HG02588 (cell line): ENCODE measurements around the gene RNF151.
"Not testable (repeated sequence)": the region's sequence is repeated elsewhere in the genome, so short reads cannot be mapped to it uniquely, and the experiment has no call there.

Source experiments
- ATAC-seq: cut with Tn5 transposase; IDR thresholded peaks from one replicate; pipeline ENCODE4 v1.9.1; 2021; ENCODE audit warnings: mild to moderate bottlenecking, moderate library complexity; ENCODE audit not compliant: unreplicated experiment

RNF151 gene

DNA sequence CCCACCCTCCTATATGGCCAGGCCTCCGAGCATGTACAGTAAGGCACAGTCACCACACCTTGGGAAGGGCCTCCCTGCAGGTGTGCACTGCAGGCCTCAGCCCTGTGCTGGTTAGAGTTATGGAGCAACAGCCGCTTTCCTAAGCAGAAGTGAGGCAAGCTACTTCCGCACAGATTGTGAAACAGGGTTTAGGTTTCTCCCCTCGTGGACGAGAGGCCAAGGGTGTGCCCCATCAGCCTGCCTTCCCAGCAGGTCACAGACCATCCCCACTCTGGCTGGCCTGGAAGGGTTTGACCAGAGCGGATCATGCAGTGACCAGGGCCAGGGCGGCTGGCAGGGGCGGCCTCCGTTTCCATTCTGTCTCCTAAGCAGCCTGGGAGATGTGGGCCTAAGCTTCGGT is 28.3 kb upstream of the RNF151 start:
- ATAC-seq, result no peak

DNA sequence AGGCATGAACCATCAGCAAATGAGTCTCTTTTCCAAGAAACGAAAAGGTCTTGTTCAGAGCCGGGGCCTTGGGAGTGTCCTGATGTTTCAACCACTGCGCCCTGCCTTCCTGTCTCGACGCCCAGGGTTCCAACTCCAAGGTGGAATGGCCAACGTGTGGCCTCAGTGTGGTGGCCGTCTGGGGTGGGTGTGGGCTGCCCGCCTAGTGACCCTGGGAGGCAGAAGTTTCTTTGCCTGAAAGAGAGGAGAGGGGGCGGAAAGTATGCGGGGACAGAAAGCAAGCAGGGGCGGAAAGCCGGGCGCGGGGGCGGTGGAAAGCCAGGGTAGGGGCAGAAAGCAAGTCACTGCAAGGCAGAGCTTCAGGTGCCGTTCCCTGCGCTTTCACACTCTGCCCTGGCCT is 27.7 kb upstream of the RNF151 start:
- ATAC-seq, result no peak

DNA sequence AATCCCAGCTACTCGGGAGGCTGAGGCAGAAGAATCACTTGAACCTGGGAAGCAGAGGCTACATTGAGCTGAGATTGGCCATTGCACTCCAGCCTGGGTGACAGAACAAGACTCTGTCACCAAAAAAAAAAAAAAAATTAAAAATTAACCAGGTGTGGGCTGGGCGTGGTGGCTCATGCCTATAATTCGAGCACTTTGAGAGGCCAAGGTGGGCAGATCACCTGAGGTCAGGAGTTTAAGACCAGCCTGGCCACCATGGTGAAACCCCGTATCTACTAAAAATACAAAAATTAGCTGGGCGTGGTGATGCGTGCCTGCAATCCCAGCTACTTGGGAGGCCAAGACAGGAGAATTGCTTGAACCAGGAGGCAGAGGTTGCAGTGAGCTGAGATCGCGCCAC is 26.8 kb upstream of the RNF151 start:
- ATAC-seq, result not testable (repeated sequence)

DNA sequence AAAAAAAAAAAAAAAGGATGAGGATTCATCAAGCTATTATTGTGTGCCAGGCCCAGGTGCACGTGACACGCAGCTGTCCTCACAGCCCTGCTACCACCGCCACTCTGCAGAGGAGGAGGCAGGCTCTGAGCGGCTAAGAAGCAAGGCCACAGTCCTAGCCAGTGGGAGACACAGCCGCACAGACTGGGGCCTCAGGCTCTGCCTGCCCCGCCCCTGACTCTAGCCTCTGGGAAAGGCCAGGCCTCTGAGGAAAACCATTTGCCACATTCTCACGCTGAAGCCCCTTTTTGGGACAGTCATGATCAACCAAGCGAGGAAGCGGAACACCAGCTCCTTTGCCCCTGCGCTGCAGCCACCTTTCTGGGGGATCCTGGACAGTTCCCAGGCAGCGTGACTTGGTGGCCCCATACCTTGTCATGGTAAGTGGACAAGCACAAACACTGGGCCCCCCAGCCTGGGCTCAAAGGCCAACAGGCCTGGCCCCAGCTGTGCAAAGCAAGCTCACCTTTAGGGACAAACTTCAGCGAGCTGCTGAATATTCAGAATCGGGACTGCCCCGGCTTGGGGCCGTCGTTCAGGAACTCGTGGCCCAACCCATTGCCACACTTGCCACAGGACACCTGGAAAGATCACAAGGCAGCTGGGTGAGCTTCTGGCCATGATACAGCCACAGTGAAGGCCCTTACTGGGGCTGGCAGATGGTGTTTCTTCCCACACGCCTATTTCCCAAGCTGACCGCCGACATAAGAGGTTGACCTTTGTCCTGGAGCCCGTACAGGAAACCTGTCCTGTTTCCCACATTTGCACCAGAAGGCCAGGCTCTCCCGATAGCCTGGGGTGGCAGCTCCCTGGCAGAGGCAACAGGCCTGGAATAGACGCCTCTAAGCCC is 26.1 kb upstream of the RNF151 start:
- ATAC-seq, result no peak

DNA sequence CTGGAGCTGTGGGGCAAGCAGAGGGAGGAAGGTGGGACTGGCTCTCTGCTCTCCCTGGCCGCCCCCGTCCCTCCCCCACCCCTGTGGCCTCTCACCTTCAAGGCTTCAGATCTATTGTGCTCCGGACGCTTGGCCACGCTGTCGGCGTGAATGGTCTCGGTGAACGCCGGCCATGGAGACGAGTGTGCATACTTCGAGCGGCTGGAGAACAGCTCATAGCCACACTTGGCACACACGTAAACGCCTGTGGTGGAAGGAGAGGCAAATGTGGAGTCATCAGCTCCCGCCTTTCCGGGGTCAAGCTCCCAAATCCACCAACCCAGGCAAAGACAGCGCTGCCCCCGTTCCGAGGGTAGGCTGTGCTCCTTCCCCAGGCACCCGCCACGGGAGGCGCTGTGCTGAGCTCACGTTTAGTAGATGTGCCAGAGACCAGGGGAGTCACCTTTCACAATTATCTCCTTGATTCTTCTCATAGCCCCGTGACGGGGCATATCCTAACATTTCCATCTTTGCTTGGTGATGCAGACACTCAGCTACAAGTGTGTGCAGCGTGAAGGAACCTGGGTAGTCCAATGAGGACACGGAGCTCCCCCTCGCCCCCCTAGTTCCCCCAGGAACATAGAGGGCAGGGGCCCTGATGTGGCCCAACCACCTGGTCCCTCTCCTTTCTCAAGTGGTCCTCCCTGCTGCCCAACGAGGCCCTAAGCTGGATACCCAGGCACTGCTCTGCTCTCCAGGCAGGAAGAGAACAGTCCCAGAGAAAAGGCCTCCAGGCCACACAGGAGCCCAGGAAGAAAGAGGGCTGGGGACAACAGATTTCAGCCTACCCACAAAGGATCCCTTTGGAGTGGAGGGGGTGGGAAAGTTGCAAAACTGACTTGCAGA is 25.3 kb upstream of the RNF151 start:
- no peak for ATAC-seq

DNA sequence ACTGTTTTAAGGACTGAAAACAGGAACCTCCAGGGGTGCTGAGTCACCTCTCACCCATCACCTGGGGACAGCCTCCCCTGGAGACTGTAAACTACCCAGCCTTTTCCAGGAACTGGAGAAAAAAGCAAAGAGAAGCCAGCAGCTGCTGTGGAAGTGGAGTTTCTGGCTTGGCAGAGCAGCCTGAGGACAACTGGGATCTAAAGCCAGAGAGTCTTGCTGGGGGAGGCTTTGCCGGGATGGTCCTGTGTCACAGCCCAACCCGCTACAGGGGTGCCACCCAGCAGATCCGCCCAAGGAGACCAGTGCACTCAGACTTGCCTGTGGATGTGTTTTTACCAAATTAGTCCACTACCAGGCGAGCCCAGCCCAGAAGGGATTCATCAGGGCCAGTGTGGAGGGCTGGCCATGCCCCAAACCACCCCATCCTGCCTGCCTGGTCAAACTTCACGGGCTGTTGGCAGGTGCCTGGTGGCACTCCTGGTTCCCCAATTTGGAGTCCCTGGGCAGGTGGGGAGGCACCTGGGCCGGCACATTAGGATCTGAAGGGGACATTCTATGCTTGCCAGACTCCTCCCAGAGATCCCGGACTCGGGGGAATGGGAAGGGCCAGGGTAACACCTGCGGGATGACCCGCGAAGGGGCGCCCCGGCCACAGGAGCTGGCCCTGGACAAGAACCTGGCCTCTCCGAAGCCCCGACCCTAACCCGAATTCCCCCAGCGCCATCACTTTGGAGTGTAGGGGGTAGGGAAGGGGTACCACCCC is 24.4 kb upstream of the RNF151 start:
- no peak for ATAC-seq

DNA sequence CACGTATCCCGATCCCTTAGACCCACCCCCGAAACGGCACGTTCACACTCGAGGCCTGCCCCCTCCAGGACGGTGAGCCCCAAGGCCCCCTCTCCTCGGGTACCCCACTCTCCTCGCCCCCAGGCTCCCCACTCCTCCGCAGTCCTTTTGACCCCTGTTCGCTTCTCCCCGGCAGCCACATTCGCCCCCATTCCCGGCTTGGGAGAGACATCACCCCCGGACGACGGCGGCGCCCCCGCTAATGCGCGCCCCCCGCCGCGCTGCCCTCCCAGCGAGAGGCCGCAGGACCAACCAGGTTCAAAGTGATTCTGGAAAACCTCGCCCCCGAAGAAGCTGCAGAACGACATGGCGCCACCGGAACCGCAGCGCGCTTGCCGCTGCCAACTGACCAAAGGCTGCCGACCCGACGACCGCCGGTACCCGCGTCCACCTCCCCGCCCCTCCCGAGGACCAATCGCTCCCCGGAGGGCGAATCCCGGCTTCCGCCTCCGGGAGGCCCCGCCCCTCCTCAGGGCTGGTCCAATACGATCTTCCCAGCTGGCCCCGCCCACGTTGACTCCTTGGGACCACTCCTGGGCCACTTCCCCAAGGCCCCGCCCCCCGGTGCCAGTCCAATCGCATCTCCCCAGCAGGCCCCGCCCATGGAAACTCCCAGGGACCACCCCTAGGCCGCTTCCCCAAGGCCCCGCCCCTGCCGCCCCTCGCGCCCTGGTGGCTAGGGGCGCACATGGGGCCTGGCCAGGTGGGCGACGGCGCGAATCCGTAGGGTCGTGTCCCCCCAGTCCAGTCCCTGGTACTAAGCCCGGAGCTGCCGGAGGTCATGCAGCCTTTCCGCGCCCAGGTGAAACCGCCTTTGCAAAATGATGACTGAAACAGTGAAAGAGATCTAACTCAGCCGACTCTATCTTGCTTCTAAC is 23.6 kb upstream of the RNF151 start, which contains the start of gene MSRB1:
MSRB1 (minus strand) TSS at position 390 of the 917 bp plus-strand sequence; CDS start at position 347, 43 bp downstream.
- ATAC-seq, result peak; percentile 92

DNA sequence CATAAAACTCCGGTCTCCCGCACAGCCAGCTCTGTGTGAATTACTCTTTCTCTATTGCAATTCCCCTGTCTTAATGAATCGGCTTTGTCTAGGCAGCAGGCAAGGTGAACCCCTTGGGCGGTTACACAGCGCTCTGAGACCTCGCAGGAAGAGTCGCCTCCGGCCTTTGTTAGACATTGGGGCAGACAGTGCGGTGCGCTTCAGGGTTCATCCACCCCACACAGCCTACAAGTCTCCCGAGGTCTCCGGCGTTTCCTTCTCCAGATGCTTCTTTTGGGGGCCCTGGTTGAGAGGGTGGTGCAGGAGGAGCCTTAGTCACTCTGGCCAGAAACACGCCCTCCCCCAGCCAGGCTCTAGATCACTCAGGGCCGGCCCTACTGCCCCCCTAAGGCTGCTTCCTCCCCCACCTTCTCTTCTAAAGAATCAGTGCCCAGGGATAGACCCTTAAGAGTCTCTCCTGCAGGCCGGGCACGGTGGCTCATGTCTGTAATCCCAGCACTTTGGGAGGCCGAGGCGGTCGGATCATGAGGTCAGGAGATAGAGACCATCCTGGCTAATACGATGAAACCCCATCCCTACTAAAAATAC is 21.9 kb upstream of the RNF151 start:
- no peak for ATAC-seq

DNA sequence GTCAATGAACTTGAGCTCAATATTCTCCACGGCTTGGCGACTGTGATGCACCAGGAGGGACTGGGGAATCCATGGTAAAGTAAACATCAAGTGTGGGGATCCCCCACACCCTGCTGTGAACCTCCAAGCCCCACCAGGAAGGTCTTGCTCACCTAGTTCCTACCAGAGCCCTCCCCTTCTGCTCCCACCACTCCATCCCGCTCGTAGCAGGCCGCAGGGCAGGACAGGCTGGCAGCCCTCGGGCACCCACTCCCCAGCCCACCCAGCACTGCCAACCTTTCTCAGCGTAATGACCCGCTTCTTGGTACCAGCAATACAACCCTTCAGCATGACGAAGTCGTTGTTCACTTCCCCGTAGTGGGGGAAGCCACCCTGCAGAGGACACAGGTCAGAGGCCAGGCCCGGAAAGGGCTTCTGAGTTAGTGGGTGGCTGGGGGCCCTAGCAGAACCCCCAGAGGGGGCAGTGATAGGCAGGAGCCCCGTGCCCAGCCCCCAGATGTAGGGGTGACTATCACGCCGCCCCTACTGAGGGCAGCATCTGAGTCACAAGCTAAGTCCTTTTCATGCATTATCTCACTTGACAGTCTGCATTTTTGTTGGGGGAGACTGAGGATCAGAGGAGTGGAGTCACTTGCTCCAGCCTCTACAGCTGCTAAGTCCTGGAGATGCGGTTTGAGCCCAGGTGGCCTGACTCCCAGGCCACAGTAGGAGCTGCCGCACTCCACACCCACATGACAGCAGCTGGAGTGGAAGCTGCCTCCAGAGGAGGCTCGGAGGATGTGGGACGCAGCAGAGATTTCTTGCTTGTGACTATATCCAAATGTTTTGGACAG is 20.9 kb upstream of the RNF151 start:
- ATAC-seq, result no peak

DNA sequence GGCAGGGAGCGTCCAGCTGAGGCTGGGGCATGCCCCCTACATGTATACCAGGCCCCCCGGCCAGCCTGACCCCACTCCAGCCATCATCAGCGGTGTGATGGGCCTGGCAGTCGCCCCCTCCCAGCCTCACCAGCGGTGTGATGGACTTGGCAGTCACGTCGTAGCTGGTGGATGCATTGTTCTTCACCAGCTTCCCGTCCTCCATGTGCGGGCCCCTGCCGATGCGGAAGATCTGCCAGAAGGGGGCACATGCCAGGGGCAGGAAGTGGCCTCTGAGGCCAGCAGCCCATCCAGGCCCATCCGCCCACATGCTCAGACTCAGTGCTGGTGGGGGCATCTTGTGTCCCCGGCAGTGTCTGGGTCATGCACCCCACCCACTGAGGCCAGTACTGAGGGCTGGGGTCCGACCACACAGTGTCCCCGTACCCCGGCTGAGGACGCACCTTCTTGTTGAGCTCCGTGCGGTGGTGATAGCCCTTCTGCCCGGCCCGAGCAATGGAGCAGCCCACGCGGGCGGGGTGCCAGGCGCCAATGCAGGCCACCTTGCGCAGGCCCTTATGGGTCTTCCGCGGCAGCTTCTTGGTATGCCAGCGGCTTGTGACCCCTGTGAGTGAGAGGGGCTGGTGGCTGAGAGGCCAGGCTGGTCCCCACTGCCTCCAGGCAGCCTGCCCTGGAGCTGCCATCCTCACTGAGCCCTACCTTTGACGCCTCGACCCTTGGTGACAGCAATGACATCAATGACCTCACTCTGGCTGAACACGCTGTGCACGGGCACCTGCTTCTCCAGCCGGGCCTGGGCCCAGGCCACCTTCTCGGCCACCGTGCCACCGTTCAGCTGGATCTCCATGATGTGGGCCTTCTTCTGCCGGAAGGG is 19.9 kb upstream of the RNF151 start:
- no peak for ATAC-seq

DNA sequence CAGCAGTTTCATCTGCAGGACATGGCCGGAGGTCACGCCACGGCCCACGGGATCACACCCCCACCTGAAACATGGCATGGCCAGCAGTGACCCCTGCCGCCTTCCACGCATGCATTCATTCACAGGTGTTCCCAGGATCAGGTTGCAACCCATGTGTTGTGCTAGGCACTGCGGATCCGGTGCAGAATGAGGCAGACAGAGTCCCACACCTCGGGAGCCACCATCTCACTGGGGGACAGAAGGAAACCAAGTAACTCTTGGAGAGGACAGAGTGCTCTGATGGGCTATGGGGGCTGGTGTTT is 19.3 kb upstream of the RNF151 start:
- ATAC-seq, result no peak

DNA sequence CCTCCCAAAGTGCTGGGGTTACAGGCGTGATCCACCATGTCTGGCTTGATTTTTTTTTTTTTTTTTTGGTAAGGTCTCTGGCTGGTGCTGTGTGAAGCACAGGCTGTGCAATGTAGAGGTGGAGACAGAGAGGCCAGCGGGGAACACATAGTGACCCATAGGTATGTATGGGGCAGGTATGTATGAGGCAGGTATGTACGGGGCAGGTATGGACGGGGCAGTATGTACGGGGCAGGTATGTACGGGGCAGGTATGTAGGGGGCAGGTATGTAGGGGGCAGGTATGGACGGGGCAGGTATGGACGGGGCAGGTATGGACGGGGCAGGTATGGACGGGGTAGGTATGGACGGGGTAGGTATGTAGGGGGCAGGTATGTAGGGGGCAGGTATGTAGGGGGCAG is 17.1 kb upstream of the RNF151 start:
- no peak for ATAC-seq

DNA sequence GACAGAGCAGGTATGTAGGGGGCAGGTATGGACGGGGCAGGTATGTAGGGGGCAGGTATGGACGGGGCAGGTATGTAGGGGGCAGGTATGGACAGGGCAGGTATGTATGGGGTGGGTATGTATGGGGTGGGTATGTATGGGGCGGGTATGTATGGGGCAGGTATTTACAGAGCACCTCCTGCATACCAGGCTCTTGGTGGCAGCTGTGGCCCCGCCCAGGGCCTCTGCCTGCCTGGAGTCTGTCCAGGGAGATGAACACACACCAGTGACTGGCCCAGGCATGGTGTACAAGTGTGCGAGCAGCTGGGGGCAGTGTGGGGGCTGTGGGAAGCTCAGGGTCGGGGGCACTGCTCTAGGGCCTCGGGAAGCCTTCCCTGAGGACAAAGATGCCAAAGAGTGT is 16.6 kb upstream of the RNF151 start:
- ATAC-seq, result no peak

DNA sequence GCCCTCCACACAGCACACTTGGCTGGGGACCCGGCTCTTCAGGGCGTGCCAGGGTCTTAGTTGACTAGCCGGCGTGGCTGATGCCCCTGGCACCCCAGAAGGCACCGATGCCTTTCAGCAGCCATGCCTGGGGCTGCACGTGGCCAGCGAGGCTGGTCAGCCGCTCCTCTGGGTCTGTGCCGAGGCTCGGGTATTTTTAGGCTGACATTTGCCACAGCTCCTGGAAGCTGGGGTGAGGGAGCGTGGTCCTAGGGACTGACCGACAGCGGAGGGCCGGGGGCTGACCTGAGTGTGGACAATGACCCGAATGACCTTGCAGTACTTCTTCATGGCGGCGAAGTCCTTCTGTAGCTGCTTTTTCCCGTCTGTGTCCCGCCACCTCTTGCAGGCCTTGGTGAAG is 16.1 kb upstream of the RNF151 start:
- ATAC-seq, result no peak

DNA sequence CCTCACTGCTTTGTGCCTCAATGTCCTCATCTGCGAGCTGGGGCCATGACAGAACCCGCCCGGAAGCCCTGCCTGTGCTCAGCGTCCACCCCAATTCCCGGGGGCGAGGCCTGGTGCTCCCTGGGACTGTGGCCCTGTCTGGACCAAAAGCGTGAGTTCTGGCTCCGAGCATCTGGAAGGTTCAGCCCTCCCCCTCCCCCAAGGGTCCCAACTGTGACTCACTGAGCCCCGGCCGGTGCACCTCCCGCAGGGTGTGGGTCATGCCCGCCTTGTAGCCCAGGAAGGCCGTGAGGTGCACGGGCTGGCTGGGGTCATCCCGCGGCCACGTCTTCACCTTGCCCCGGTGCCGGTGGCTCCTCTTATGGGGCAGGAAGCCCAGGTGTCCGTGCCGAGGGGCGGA is 12.9 kb upstream of the RNF151 start:
- ATAC-seq, result no peak

DNA sequence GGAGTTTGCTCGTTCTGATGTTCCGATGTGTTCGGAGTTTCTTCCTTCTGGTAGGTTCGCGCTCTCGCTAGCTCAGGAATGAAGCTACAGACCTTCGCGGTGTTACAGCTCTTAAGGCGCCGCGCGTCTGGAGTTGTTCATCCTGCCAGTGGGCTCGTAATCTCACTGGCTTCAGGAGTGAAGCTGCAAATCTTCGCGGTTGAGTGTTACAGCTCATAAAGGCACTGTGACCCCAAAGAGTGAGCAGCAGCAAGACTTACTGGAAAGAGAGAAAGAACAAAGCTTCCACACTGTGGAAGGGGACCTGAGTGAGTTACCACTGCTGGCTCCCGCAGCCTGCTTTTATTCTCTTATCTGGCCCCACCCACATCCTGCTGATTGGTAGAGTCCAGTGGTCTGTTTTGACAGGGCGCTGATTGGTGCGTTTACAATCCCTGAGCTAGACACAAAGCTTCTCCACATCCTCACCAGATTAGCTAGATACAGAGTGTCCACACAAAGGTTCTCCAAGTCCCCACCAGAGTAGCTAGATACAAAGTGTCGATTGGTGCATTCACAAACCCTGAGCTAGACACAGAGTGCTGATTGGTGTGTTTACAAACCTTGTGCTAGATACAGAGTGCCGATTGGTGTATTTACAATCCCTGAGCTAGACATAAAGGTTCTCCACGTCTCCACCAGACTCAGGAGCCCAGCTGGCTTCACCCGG is 9.1 kb upstream of the RNF151 start:
- ATAC-seq, result not testable (repeated sequence)

DNA sequence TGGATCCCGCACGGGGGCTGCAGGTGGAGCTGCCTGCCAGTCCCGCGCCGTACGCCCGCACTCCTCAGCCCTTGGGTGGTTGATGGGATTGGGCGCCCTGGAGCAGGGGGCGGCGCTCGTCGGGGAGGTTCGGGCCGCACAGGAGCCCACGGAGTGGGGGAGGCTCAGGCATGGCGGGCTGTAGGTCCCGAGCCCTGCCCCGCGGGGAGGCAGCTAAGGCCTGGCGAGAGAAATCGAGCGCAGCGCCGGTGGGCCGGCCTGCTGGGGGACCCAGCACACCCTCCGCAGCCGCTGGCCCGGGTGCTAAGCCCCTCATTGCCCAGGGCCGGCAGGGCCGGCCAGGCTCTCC is 8.5 kb upstream of the RNF151 start:
- not testable (repeated sequence) for ATAC-seq
